CD4-positive, alpha-beta T cell treated with Interleukin-6 at 100 ng/mL for 8 hours (primary cell): ENCODE data around the gene VWA1.
A peak's percentile ranks its signal among the peaks of the same experiment; 100 is the strongest.
"Not testable (repeated sequence)": the region's sequence is repeated elsewhere in the genome, so short reads cannot be mapped to it uniquely, and the experiment has no call there.

Source experiments
- DNase-seq: peaks from one replicate; pipeline ENCODE4 v3.0.0-alpha.2; 2020; ENCODE audit warnings: mixed read lengths, low spot score

Gene VWA1

DNA sequence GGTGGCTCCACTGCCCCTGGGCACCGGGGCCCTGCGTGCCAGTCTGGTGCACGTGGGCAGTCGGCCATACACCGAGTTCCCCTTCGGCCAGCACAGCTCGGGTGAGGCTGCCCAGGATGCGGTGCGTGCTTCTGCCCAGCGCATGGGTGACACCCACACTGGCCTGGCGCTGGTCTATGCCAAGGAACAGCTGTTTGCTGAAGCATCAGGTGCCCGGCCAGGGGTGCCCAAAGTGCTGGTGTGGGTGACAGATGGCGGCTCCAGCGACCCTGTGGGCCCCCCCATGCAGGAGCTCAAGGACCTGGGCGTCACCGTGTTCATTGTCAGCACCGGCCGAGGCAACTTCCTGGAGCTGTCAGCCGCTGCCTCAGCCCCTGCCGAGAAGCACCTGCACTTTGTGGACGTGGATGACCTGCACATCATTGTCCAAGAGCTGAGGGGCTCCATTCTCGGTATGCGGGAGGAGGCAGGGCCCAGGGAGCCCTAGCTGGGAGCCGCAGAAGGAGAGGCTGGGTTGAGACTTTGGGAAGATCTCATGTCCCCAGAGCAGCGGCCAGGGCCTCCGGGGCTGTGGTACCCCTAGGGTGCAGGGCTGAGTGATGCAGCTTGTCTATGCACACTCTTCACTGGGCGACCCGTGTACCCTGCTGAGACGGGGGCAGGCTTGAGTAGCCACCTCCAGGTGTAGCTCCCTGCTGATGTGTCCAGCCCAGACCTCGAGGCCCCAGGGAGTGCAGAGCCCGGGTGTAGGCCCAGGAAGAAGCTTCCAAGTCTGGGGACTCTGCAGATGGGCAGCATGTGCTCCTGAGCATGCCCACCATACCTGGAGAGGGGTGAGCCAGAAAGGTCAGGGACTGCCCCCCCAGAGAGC lies 1.8 kb downstream of the VWA1 start:
- no peak for DNase-seq

DNA sequence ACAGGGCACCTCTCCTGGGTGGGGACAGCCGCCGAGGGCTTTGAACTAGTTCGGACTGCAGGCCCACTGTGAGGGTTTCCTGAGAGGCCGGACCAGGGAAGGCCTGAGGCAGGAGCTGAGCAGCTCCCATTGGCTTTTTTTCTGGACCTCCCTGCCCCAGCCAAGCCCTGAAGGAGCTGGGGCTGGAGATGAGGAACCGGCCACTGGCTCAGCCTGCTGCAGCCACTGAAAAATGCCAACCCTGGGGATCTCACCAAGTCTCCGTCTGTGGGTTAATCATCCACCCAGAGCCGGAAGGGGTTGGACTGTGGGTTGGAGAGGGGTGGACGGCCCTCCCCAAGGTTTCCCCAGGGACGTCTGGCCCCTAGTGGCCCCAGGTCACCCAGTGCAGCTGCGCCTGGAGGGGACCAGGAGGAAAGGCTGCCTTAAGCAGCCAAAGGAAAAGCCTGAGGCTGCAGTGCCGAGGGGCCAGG lies 2.5 kb downstream of the VWA1 start:
- no peak for DNase-seq

DNA sequence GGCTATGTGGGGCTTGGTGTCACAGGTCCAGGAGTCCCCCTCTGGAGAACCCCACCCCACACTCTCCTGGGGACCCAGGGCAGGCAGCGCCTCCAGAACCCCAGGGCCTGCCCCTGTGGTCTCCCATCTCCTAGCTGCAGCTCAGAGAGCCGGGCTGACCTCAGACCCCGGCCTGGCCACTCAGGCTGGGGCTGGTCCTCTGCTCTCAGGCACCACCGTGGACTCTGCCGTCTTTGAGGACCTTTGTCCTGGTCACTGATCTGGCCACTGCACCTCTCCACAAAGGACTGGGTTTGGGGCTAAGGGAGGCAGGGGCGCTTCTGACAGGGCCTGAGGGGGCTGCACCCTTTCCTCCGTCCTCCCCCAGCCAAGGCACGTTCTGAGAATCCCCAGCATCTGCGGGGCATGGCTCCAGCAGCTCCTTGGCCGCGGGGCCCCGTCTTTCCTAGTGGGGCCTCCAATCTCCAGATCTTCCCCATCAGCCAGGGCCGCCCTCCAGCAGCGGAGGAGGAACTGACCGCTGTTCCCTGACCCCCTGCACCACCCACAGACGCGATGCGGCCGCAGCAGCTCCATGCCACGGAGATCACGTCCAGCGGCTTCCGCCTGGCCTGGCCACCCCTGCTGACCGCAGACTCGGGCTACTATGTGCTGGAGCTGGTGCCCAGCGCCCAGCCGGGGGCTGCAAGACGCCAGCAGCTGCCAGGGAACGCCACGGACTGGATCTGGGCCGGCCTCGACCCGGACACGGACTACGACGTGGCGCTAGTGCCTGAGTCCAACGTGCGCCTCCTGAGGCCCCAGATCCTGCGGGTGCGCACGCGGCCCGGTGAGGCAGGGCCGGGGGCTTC lies 3.3 kb downstream of the VWA1 start:
- no peak for DNase-seq

DNA sequence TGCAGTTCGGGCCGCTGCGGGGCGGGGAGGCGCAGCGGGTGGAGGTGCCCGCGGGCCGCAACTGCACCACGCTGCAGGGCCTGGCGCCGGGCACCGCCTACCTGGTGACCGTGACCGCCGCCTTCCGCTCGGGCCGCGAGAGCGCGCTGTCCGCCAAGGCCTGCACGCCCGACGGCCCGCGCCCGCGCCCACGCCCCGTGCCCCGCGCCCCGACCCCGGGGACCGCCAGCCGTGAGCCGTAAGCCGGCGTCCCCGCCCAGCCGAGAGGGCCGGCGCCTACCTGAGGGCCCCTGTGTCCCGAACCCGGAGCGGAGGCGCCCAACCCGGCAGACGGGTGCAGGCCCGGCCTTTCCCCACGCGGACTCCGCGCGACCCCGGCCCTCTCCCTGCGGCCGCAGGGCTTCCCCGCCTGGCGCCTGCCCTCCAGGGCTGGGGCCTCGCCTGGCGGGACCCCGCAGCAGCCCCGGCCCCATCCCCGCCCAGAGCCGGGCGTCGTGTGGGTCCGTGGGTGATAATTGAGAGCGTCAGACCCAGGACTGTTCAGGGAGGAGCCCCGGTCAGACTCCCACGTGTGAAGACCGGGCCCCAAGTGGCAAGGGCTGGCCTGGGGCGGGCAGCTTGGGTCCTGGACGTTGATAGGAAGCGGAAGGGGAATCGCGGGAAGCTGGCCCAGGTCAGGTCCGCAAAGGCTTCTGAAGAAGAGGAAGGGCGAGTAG lies 4.2 kb downstream of the VWA1 start:
- DNase-seq = no peak

DNA sequence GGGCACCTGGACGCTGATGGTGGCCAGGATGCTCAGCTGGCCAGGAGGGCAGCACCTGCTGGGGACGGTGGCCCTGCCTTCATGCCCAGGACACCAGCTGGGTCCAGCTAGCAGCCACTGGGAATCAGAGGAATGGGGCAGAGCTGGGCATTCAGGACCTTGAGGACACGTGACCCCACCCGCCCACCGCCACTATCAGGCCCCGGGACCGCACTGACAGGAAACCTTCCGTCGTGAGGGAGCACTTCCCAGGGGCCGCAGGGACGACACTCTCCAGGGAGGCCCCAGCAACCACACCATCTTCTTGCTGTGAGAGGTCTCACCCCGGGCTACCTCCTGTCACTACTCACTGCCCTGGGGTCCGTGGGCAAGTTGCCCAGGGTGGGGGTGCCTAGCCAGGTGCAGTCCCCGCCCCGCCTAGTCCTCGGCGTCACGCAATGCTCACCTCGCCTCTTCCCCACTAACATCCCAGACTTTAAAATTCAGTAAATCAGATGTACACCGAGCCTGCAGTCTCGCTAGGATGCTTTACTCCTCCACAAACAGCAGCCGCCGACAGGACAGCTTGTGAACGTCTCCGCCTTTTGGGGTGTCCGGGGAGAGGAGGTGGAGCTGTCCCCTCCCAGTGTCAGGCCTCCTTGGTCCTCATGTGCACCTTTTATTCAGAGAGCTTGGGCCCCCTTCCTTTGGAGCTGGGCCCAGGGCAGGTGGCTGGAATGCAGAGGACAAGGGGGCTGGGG lies 4.9 kb downstream of the VWA1 start:
- no peak for DNase-seq

DNA sequence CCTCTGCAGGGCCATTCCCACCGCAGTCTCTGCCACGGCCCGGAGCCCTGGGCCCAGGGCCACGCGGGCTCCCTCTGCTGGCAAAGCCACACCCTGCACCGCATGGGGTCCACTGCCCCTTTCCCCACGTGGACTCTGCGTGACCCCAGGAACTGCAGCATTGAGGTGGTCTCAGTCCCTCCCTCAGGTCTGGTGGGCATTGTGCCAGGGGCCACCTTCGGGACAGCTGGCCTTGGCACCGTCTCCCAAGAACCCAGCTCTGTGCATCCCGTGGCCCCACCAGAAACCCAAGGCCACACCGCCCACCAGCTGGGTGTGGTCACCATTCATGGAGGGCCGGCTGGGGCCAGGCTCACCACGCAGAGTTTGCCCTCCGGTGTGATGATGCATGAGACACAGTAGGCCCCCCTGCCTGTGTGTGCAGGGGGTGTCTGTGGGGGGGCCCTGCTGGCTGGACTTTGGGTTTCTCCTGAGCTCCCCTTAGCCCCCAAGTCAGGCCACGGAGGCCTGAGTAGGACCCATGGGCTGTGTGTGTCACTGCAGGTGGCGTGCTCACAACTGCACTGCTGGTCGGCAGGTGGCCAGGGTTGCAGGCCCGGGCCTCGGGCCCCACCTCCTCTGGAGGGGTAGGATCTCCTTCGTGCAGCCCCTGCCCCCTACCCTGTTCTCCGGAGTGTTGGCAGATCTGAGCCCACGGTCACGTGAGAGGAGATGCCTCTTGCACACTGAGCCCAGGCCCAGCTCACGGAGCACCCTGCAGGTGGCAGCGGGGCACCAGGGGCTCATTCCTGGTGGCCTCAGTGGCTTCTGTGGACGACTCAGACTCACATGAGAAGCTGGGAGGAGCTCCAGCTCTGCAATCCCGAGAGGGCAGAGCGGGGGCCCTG lies 5.8 kb downstream of the VWA1 start:
- DNase-seq = peak; percentile 41

DNA sequence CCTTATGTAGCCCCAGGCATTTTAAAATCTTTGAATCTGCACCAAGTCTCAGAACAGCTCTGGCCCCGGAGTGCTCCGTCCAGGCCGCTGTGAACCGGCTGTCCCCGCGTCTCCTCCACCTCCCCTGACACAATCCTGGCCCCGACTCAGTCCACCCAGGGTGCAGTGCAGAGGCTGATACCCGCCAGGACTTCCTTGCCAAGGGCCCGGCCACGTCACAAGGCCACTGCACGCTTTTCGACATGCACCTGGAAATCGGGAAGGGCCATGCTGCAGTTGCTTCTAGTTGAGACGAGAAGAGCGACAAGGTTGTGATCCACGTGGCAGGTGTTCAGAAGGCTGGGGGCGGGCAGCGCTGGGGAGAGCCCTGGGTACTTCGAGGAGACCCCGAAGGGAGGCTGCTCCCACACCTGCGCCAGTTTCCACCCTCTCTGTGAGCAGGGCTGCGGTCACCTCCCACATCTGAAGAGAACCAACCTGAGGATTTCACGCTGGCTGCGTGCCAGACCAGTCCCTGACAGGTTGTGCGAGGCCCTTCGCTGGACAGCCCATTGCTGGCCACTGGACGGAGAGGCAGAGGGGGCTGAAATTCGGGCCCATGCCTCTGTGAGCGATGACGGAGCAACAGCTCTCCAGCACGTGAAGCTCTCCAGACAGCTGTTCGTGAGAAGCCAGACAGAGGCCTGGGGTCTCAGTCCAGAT lies 6.7 kb downstream of the VWA1 start:
- no peak for DNase-seq

DNA sequence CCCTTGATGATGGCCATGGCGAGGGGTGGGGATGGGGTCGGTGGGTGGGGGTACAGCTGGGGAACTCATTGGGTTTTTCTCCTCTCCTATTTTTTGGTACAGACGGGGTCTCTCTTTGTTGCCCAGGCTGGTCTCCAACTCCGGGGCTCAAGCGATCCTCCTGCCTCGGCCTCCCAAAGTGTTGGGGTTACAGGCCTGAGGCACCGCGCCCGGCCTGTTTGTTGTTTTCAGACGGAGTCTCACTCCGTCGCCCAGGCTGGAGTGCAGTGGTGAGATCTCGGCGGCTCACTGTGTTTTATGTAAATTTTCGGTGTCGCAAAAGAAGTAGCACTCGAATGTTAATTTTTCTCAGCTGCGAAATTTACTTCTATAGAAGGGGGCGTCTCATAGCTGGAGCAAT lies 11.1 kb downstream of the VWA1 start:
- not testable (repeated sequence) for DNase-seq

DNA sequence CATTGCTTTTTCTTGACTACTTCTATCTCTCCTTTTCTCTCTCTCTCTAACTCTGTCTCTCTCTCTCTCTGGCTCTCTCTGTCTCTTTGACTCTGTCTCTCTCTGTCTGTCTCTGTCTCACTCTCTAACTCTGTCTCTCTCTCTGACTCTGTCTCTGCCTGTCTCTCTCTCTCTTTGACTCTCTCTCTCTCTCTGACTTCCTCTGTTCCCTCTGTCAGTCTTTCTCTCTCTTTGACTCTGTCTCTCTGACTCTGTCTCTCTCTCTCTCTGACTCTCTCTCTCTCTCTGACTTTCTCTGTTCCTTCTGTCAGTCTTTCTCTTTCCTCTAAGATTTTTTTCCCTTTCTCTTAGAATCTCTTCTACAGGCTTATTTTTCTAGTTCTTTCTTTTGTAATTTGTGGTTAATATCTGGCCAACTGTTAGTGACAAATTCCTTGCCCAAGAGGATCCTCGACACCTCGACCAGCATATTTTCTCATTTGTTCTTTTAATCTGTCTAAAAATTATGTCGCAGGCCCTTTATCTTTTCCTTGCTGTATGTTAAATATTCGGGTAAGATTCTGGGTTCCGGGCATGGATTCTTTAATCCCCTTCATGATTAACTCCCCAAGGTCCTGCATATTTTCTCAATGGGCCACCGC lies 13.7 kb downstream of the VWA1 start, which contains the start of gene ATAD3C:
TSS of gene ATAD3C (plus strand) at position 591 of the 641 bp plus-strand sequence. CDS start 995 bp downstream, outside the sequence.
- DNase-seq = no peak

DNA sequence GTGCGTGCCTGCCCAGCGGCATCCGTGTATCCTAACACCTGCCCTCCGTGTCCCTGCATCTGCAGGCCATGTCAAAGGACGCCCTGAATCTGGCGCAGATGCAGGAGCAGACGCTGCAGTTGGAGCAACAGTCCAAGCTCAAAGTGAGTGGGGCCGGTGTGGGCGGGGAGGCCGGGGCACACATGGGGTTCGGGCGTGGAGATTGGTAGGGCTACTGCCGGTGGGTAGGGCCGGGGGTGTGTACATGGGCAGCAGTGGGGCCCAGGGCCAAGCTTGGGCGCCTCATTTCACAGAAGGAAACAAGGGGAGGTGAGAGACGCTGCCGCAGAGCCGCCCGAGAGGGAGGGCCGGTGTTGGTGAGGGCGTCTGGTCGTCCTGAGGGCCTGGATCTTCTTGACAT lies 15.1 kb downstream of the VWA1 start:
- DNase-seq = not testable (repeated sequence)

DNA sequence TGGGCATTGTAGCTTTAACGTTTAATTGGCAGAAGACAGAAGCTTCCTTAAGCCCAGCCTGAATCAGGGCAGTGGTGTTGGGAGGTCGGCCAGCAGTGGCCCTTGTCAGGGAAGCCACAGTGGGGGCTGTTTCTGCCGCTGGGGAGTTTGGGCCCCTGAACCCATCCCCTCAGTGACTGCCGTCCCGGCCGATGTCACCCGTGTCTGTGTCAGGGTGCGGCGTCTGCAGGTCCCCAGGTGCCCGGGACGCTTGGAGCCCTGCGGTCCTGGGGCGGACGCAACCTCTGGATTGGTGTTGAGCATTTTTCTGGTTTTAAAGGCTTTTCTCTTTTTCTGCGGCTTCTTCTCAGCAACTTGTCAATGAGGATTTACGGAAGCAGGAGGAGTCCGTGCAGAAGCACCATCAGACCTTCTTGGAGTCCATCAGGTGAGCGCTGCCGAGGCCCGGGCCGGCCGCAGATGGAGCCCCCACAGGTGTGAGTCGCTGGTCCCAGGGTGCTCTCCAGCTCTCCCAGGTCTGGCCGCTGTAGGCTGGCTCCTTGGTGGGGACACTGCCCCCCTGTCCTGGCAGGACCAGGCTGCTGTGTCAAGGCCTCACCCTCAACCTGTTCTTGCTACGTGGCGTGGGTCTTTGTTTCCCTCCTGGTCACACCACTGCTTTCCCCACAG lies 16.3 kb downstream of the VWA1 start:
- no peak for DNase-seq

DNA sequence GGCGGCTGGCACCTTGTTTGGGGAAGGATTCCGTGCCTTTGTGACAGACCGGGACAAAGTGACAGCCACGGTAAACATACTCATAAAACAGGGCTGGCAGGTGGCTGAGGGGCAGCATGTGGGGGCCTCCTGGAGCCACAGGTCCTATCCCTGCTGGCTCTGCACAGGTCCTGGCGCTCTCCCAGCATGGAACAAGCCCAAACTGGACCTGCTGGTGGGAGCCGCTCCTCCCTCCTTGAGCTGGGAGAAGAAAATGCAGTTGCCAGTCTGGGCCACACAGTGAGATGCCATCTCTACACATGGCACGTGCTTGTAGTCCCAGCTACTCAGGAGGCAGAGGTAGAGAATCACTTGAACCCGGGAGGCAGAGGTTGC lies 16.9 kb downstream of the VWA1 start:
- DNase-seq = not testable (repeated sequence)

DNA sequence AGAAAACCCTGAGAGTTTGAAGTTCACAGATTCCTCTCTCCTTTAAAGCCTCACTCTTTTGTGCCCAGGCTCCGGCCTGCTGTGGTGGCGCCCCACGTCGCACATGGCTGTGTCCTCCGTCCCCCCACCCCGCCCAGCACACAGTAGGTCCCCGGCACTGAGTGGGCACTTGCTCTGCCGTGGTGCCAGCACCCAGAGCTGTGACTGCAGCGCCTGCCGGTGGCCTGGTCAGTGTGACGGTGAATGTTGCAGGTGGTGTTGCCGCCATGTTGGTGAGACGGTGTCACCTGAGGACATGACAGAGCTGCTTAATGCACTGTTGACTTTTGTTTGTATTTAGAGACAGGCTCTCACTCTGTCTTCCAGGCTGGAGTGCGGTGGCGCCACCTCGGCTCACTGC lies 17.4 kb downstream of the VWA1 start:
- DNase-seq = no peak

DNA sequence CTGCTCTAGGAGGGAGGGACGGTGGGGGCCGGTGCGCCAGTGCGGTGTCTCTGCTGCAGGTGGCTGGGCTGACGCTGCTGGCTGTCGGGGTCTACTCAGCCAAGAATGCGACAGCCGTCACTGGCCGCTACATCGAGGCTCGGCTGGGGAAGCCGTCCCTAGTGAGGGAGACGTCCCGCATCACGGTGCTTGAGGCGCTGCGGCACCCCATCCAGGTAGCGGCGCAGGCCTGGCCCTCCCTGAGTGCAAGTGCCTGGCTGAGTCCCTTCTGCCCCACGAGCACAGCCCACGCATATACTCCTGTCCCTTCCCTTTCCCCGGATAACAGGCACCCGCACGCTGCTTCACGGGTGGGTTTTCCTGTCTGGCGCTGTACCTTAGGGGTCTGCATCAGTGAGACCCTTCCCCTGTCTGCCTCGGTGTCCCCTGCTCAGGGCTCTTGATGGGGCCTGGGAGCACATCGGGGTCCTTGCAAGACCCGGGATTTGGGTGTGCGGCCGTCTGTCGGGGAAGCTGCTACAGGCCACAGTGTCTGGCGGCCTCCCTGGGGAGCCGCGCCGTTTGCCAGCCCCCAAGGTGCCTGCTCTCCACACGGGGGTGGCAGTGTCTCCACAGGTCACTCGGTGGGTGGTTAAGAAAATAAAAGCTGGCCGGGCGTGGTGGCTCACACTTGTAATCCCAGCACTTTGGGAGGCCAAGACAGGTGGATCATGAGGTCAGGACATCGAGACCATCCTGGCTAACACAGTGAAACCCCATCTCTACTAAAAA lies 19.0 kb downstream of the VWA1 start:
- not testable (repeated sequence) for DNase-seq

DNA sequence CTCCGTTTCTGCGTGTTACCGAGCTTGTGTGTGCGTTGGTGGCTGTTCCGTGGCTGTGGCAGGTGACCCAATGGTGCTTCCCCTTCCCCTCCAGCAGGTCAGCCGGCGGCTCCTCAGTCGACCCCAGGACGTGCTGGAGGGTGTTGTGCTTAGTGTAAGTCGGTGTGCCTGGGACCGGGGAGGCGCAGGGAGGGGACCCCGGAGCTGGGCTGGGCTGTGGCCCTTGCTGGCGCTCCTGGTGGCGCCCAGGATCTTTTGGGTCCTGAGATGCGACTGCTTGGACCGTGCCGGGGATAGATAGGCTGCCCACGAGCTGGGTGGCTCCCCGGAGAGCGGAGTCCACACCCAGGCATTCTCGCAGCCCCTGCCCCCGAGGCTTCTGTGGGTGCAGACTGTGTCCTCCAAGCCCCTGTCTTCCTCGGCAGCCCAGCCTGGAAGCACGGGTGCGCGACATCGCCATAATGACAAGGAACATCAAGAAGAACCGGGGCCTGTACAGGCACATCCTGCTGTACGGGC lies 19.9 kb downstream of the VWA1 start:
- no peak for DNase-seq

DNA sequence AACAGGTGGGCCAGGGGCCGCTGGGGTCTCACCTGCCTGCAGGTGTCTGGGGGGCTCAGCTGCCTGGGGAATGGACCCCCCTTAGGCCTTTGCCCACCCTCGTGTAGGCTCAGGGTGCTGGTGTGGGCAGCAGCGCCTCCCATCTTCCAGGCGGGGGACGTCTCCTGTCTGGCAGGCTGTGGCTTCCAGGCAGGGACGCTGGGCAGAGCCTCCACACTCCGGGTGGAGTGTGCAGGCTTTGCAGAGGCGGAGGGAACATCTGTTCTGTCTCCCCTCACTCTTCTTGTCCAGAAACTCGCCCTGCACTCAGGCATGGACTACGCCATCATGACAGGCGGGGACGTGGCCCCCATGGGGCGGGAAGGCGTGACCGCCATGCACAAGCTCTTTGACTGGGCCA lies 20.4 kb downstream of the VWA1 start:
- DNase-seq = not testable (repeated sequence)

DNA sequence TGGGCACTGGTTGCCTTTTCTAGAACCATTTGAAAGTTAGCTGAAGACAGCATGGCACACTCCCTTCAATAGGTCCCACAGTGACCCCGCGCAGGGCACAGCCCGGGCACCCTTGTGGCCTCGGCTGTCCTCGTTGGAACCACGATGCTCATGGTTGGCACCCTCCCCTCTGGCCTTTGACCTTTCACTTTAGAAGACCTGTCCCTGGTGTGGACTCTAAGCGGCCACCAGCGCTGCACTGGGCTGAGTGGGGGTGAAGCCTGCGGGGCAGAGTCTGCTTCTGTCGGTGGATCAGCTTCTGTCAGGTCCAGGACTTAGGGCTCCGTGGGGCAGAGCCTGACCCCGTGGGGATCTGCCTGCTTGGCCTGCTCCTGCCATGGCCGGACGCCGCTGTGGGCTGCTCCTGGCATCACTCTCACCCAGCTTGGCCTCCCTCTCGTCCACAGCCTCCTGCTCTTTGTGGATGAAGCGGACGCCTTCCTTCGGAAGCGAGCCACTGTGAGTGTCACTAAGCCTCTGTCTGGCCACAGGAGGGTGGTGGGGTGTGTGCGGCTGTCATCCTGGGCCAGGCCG lies 21.3 kb downstream of the VWA1 start:
- not testable (repeated sequence) for DNase-seq
